GM18951 (cell line): ENCODE data around the gene CDYL.

Experiments
- POLR2A ChIP-seq: IDR thresholded peaks from 4 replicates; pipeline ENCODE4 v1.6.1; 2011; ENCODE audit warnings: mild to moderate bottlenecking; ENCODE audit not compliant: insufficient read length, insufficient read depth; ENCODE audit errors: extremely low read depth
- in situ Hi-C: fragments of 300-500 bp; cut with MboI; formaldehyde crosslinking; loops from one replicate; pipeline ENCODE4 v1.12.0; 2022; ENCODE audit warnings: low sequenced_read_pairs, mixed read lengths, inconsistent platforms; ENCODE audit not compliant: unreplicated experiment

The CDYL gene

GRCh38 chr6:4950836-4951533, 174.8 kb downstream of the CDYL start:
- TF ChIP-seq POLR2A: no peak
- in situ Hi-C loops: no loop called here

GRCh38 chr6:4953440-4953839, 177.2 kb downstream of the CDYL start:
- no peak for TF ChIP-seq POLR2A
- in situ Hi-C loops: no loop called here

GRCh38 chr6:4956625-4957024, 180.4 kb downstream of the CDYL start:
- in situ Hi-C loops: no loop called here
- no peak for TF ChIP-seq POLR2A

- TF ChIP-seq POLR2A: no peak
- in situ Hi-C loops: no loop called here
Observed at GRCh38 chr6:4957521-4958231, 181.5 kb downstream of the CDYL start.

GRCh38 chr6:4958624-4959023, 182.4 kb downstream of the CDYL start:
- in situ Hi-C loops: no loop called here
- TF ChIP-seq POLR2A: no peak

- in situ Hi-C loops: no loop called here
- TF ChIP-seq POLR2A: no peak
Observed at GRCh38 chr6:4961322-4962168, 185.3 kb downstream of the CDYL start.

- in situ Hi-C loops: no loop called here
- TF ChIP-seq POLR2A: no peak
Observed at GRCh38 chr6:4962905-4963304, 186.7 kb downstream of the CDYL start.

GRCh38 chr6:4964675-4965561, 188.7 kb downstream of the CDYL start:
- in situ Hi-C loops: no loop called here
- TF ChIP-seq POLR2A: no peak

GRCh38 chr6:4965562-4966389, 189.6 kb downstream of the CDYL start:
- TF ChIP-seq POLR2A: no peak
- in situ Hi-C loops: no loop called here

GRCh38 chr6:4967301-4968030, 191.3 kb downstream of the CDYL start:
- no peak for TF ChIP-seq POLR2A
- in situ Hi-C loops: no loop called here

GRCh38 chr6:4969609-4970285, 193.5 kb downstream of the CDYL start:
- no peak for TF ChIP-seq POLR2A

More at GRCh38 chr6:4969609-4970285, 193.5 kb downstream of the CDYL start:
- in situ Hi-C loops: no loop called here
